ENCODE data around the gene CDC42BPA.

The CDC42BPA gene

GRCh38 chr1:226980565-226981385 is 337.5 kb downstream of the CDC42BPA start:
- no peak for DNase-seq (ENCODE audit: low read depth in 2 of 2)

DNA sequence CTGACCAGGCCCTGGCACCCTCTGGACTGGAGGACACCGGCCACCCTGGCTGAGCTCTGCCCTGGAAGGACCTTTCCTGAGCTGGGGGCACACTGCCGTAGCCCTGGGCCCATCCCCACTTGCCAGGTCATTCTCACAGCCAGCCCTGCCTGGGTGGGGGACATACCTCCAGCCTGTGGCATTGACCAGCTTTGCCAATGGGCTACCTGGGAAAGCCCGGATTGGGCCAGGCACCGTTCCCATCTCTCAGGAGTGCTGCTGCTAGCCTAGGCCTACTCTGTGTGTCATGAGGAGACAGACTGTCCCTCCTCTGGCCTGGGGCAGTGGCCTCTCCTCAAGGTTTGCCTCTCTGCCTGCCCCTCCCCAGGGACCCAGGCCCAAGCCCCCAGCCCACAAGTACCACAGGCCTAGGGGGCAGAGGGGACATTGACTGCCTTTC is 338.2 kb downstream of the CDC42BPA start:
- DNase-seq (ENCODE audit: low read depth in 2 of 2), result no peak

GRCh38 chr1:226979517-226980121 is 338.7 kb downstream of the CDC42BPA start:
- DNase-seq (ENCODE audit: low read depth in 2 of 2), result no peak

GRCh38 chr1:226979115-226979516 is 339.2 kb downstream of the CDC42BPA start:
- DNase-seq (ENCODE audit: low read depth in 2 of 2), result no peak

DNA sequence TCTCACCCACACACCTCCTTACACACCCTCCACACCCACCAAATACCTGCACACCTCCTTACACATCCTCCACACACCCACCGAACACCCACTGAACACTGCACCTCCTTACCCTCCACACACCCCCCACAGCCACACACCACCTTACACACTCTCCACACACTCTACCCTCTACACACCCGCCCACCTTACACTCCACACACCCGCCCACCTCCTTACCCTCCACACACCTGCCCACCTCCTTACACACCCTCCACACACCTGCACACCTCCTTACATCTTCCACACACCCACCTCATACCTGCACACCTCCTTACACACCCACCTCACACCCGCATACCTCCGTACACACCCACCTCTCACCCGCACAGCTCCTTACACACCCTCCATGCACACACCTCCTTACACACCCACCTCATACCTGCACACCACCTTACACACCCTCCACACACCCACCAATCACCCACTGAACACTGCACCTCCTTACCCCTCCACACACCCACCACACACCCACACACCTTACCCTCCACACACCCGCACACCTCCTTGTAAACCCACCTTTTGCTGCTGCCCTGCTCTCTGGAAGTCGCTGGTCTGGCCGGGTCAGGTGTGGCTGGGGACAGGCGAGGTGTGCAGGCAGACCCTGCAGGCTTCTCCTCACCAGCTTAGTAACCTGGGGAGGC is 339.7 kb downstream of the CDC42BPA start:
- no peak for DNase-seq (ENCODE audit: low read depth in 2 of 2)

DNA sequence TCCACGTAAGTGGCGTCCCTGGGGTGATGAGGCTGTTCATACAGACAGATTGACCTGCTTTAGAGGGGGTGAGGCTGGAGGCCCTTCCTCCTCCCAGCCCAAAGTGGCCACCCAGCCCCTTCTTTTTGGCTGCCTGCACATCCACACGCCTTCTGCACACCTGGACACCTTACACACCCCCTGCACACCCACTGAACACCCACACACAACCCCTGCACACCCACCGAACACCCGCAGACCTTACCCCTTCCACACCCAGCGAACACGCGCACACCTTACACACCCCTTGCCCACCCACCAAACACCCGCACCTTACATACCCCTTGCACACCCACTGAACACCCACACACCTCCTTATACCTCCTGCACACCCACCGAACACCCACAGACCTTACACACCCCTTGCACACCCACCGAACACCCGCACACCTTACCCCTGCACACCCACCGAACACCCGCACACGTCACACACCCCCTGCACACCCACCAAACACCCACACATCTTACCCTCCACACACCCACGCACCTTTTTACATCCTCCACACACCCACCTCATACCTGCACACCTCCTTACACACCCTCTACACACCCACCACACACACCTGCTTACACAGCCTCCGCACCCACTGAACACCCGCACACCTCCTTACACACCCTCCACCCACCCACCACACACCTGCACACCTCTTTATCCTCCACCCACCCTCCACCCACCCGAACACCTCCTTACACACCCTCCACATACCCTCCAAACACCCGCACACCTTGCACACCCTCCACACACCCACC is 340.5 kb downstream of the CDC42BPA start:
- DNase-seq (ENCODE audit: low read depth in 2 of 2), result no peak

DNA sequence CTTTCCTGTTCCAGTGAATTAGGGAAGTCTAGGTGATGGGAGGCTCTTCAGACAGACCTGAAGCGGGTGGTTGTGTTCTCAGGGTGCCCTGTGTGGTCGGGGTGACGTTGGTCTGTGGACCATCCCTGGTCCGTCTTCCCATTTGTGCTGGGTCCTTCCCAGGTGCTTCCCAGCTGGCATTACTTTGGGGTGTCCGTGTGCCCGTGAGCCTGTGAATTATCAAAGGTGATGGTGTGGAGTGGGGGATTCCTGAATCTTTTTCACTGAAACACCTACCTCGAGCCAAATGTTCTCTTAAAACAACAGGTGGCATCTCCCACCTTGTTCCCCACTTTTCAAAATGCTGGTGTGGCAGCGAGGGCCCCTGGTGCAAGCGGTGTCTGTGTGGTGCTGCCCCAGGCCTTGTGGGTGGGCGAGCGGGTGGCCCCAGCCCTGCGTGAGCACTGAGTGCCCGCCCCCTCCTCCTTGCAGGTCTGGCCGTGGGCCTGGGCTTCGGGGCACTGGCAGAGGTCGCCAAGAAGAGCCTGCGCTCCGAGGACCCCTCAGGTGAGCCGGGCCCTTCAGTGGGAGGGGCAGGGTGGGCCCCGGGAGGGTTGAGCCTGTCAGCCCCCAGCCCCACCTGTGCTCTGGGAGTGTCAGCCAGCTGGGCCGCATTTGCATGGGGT is 341.2 kb downstream of the CDC42BPA start:
- no peak for DNase-seq (ENCODE audit: low read depth in 2 of 2)

DNA sequence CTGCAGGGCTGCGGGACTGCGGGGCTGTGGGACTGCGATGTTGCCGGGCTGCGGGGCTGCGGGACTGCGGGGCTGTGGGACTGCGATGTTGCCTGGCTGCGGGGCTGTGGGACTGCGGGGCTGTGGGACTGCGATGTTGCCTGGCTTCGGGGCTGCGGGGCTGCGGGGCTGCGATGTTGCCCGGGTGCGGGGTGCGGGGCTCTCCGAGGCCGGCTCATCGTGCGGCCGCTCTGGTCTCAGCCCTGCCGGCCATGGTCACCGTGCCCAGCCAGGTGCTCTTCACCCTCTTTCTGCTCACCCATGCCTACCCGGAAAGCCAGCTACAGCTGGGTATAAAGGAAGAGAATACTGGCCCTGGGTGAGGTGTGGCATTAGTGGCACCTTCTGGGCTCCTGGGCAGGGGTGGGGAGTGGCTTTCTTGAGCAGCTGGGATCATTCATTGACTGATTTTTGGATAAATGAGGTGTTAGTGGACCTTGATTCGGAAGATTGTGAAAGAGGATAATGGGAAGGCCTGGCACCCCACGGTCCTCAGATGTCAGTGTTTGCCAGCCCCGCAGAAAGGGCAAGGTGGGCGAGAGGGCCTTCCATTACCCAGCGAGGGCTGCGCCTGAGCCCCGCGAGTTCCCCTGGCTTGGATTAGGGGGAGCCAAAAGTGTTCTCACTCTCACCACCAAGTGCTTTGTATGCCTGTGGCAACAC is 341.9 kb downstream of the CDC42BPA start:
- no peak for DNase-seq (ENCODE audit: low read depth in 2 of 2)

DNA sequence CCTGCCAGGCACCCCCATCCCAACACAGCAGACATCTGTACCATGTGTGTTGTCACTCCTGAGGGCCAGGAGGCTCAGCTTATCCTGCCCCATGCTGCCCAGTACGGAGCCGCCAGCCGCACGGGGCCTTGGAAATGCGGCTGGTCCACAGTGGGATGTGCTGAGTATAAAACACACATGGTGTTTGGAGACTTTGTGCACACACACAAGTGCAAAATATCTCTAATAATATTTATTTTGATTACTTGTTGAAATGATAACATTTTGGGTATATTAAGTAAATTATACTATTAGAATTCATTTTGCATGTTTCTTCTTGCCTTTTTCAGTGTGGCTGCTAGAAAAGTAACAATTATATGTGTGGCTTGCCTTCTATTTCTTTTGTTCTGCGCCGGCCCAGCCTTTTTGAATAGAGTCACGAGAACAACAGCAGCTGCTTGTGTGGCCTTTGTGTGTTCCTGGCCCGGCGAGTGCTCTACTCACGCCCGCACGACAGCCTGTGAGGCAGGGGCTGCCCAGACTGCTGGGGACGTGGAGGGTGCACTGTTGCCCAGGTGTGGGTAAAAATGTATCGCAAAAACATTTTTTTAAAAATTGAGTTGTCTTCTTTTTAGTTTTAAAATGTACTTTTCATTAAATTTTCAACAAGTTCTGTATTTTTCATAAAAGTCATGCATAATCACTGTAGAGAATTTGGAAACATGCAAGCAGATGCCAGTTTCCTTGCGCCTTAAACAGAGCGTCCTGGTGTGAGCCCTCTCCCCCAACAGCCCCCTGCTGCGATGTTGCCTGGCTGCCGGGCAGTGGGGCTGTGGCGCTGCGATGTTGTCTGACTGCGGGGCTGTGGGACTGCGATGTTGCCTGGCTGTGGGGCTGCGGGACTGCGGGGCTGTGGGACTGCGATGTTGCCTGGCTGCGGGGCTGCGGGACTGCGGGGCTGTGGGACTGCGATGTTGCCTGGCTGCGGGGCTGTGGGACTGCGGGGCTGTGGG is 342.7 kb downstream of the CDC42BPA start:
- no peak for DNase-seq (ENCODE audit: low read depth in 2 of 2)

DNA sequence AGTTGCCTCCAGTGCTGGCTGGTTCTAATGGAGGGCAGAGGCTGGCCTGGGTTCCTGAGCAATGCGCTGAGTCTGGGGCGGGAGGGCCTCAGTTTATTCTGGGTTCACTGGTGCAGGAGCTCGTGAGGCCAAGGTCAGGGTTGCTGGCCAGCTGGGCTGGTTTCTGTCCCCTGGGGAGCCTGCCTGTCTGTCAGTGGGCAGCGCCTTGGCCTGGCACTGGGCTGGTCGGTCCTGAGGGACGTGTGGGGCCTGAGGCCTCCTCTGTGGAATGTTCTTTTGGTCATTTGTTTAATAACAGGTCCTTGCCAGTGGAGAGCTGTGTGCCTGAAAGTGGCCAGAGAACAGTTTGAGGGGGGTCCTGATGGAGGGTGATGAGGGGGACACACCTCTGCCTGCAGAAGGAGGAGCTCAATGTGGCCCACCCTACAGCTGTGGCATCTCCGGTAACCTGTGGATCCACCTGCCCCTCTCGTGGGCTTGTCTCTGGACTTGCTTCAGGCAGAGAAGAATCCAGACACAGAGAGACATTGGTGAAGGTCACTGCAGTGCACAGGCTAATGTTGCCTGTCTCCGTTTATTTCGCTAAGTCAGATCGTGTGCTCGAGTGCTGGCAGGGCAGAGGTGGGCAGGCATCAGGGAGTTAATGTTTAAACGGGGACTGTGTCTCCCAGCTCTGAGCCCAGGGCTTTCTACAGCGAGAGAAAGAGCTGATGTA is 343.6 kb downstream of the CDC42BPA start:
- no peak for DNase-seq (ENCODE audit: low read depth in 2 of 2)

- DNase-seq (ENCODE audit: low read depth in 2 of 2), result no peak
Measured at GRCh38 chr1:226973898-226974543, 344.3 kb downstream of the CDC42BPA start.

GRCh38 chr1:226973371-226973897 is 344.9 kb downstream of the CDC42BPA start:
- no peak for DNase-seq (ENCODE audit: low read depth in 2 of 2)

- DNase-seq (ENCODE audit: low read depth in 2 of 2), result no peak
Measured at GRCh38 chr1:226972931-226973330, 345.4 kb downstream of the CDC42BPA start.

GRCh38 chr1:226971765-226972164 is 346.5 kb downstream of the CDC42BPA start:
- no peak for DNase-seq (ENCODE audit: low read depth in 2 of 2)

GRCh38 chr1:226967665-226968064 is 350.6 kb downstream of the CDC42BPA start:
- no peak for DNase-seq (ENCODE audit: low read depth in 2 of 2)

DNA sequence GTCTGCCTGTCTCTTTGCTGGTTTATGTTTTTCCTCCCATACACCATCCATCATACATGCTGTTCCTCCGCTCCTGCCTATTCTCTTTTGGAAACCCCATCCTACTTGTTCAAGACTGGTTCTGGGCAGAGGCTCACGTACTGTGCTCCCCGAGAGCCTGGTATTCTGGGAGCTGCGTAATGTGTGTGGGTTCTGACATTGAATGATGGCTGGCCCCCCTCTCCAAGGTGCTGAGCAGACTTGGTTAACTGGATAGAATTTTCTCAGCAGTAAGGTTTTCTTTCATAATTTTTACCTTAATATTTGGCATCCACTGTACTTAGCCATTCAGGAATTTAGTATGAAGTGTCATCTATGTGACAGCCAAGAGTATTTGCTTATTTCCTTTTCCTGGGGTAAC is 351.6 kb downstream of the CDC42BPA start:
- DNase-seq (ENCODE audit: low read depth in 2 of 2), result no peak

DNA sequence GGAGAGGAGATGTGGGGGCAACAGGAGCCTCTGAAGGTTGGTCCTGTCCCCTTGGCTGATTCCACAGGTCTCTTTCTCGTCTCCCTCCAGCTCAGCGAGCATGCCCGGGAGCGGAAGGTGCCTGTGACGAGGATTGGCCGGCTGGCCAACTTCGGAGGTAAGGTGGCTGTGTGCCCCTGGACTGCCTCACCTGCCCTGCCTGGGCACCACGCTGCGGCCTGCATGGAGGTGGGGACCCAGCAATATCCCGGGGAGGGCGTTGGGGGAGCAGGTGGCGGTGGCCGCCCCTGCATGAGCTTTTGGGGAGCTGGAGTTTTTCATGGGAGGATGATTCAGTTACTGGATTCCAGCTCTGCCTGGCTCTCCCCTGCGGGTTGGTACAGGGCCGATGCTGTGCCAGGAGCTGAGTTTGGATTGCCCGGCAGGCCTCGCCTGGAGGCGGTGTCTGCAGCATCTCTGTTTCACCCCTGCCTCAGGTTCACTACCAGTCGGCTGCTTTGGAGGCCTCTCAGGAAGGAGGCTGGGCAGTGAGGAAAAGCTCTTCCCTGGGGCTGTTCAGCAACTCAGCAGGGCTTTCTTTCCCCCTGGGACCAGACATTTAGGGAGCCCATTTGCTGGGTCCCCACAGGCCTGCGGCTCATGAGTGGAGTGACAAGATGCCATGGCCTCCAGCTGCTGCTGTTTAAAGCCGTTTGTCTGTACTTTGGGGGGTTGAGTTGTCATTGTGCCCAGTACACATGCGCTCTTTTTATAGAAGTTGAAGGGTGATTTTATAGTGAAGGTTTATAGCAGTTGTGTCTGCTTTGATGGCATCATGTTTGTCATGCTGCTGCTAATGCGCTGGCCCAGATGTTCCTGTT is 352.5 kb downstream of the CDC42BPA start:
- no peak for DNase-seq (ENCODE audit: low read depth in 2 of 2)

Measured in activated CD4-positive, alpha-beta T cell treated with anti-CD3 and anti-CD28 coated beads for 24 hours (primary cell).